Natural killer cell (primary cell): ENCODE measurements around the gene TOGARAM1. TPM values are rescaled to one million over a fixed set of nuclear protein-coding genes. Genes with fewer than 3 reads are reported as not detected.

Experiments used
- ATAC-seq, 3 donors: fragments of 150-1000 bp in 2 of 3; fragments of 200-7000 bp in 1 of 3; cut with Tn5 transposase; 1 replicate in 1 of 3; 2 replicates in 2 of 3; pipeline ENCODE4 v1.10.0; 2021; ENCODE audit warnings: mild to moderate bottlenecking in 2 of 3, moderate library complexity in 2 of 3
- DNase-seq, 2 donors: peaks; one replicate each; pipeline versions ENCODE4 v3.0.0 to v3.0.0-alpha.2; 2013 to 2021; ENCODE audit warnings: mixed read lengths in 1 of 2
- H3K27ac ChIP-seq: one replicate; pipeline ENCODE4 v1.5.1; 2013; ENCODE audit warnings: mild to moderate bottlenecking, low read length
- H3K27me3 ChIP-seq: one replicate; pipeline ENCODE4 v1.6.1; 2013; ENCODE audit warnings: low read length; ENCODE audit not compliant: control insufficient read depth, insufficient read depth
- H3K36me3 ChIP-seq: one replicate; pipeline ENCODE4 v1.6.1; 2013; ENCODE audit warnings: low read length; ENCODE audit not compliant: control insufficient read depth, insufficient read depth
- H3K4me1 ChIP-seq: one replicate; pipeline ENCODE4 v1.6.1; 2013; ENCODE audit warnings: low read length; ENCODE audit not compliant: control insufficient read depth, insufficient read depth
- H3K4me3 ChIP-seq: one replicate; pipeline ENCODE4 v1.5.1; 2013; ENCODE audit warnings: low read length
- H3K9me3 ChIP-seq: one replicate; pipeline ENCODE4 v1.6.1; 2013; ENCODE audit warnings: low read length; ENCODE audit not compliant: control insufficient read depth, insufficient read depth
- H3K27ac Mint-ChIP-seq, 2 donors: one replicate each; pipeline ENCODE4 v1.8.0; 2022; ENCODE audit warnings: mild to moderate bottlenecking in 2 of 2, mixed read lengths in 2 of 2, moderate library complexity in 1 of 2
- H3K27me3 Mint-ChIP-seq, 2 donors: one replicate each; pipeline ENCODE4 v1.8.0; 2022; ENCODE audit warnings: low read depth in 2 of 2, mixed read lengths in 2 of 2
- H3K36me3 Mint-ChIP-seq: one replicate; pipeline ENCODE4 v1.8.0; 2022; ENCODE audit warnings: mixed read lengths
- H3K4me1 Mint-ChIP-seq, 2 donors: one replicate each; pipeline ENCODE4 v1.8.0; 2022; ENCODE audit warnings: mixed read lengths in 2 of 2
- H3K4me3 Mint-ChIP-seq: one replicate; pipeline ENCODE4 v1.8.0; 2022; ENCODE audit warnings: mild to moderate bottlenecking, moderate library complexity, mixed read lengths
- H3K9me3 Mint-ChIP-seq, 2 donors: one replicate each; pipeline ENCODE4 v1.8.0; 2022; ENCODE audit warnings: mixed read lengths in 2 of 2
- WGBS: methylation state at CpG from one replicate; pipeline ENCODE4 v1.1.7; 2013; ENCODE audit warnings: missing lambda C conversion rate; ENCODE audit not compliant: insufficient coverage; 5-methylcytosine and 5-hydroxymethylcytosine counted together
- intact Hi-C: fragments of 100-400 bp; cut with micrococcal nuclease; formaldehyde crosslinking; loops from one replicate; pipeline ENCODE4 v1.14.2; 2022
- total RNA-seq, 4 donors: library from RNA; stranded (reverse); fragments of 120-200 nt in 1 of 4; gene quantifications; one replicate each; pipeline versions ENCODE4 v1.2.3 to v1.2.4, GENCODE V29; 2013 to 2022
- TF ChIP-seq, protein P1 (sequence below): fragments of 200-600 bp; IDR thresholded peaks from one replicate; pipeline ENCODE4 v1.8.0; 2022; ENCODE audit warnings: antibody characterized with exemption

TOGARAM1 gene
- total RNA-seq, 3 donors from 2014 or later (not counting 1 experiment from before 2014, with no cell fraction given), result 17.4 to 21.4 (median 19.6) TPM

DNA sequence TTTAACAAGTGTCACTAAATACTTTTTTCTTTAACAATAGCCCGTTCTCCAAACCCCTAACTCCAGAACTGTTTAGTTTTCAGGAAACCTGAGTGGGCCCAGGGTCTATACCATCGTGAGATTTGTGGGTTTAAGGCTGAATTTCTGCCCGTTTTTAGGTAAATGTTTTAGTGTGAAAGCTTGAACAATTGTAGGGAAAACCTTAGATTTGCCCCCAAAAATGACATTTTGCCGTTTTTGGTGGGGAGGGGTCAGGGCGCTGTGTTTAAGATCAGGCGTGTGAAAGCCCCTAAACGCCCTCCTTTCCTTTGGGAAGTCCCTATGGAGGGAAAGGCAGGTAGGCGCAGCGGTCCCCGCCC is 121.6 kb downstream of the TOGARAM1 start:
- intact Hi-C loops, result no loop called here
- peak overlapping the region; percentile 89 to 96 for H3K27ac Mint-ChIP-seq
- DNase-seq (no peak), ATAC-seq (no peak)
- peaks cover 12% of the 10 kb centered on the region for H3K4me1 ChIP-seq
- no peaks in the 10 kb centered on the region for H3K36me3 ChIP-seq
- H3K4me3 Mint-ChIP-seq, result peak overlapping the region; percentile 71
- H3K36me3 Mint-ChIP-seq, result no peaks in the 10 kb centered on the region
- no peaks in the 10 kb centered on the region for H3K9me3 Mint-ChIP-seq
- TF ChIP-seq, protein P1, sequence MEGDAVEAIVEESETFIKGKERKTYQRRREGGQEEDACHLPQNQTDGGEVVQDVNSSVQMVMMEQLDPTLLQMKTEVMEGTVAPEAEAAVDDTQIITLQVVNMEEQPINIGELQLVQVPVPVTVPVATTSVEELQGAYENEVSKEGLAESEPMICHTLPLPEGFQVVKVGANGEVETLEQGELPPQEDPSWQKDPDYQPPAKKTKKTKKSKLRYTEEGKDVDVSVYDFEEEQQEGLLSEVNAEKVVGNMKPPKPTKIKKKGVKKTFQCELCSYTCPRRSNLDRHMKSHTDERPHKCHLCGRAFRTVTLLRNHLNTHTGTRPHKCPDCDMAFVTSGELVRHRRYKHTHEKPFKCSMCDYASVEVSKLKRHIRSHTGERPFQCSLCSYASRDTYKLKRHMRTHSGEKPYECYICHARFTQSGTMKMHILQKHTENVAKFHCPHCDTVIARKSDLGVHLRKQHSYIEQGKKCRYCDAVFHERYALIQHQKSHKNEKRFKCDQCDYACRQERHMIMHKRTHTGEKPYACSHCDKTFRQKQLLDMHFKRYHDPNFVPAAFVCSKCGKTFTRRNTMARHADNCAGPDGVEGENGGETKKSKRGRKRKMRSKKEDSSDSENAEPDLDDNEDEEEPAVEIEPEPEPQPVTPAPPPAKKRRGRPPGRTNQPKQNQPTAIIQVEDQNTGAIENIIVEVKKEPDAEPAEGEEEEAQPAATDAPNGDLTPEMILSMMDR, result no peak
- peak overlapping the region; percentile 82 for H3K4me3 ChIP-seq
- no peaks in the 10 kb centered on the region for H3K27me3 ChIP-seq
- no peaks in the 10 kb centered on the region for H3K9me3 ChIP-seq
- no peaks in the 10 kb centered on the region for H3K27me3 Mint-ChIP-seq
- WGBS, result 0% methylated on average over 9 of the region's 10 CpGs
- peaks cover 41 to 47% of the 10 kb centered on the region in 2 donors for H3K4me1 Mint-ChIP-seq
- peak overlapping the region; percentile 61 for H3K27ac ChIP-seq

DNA sequence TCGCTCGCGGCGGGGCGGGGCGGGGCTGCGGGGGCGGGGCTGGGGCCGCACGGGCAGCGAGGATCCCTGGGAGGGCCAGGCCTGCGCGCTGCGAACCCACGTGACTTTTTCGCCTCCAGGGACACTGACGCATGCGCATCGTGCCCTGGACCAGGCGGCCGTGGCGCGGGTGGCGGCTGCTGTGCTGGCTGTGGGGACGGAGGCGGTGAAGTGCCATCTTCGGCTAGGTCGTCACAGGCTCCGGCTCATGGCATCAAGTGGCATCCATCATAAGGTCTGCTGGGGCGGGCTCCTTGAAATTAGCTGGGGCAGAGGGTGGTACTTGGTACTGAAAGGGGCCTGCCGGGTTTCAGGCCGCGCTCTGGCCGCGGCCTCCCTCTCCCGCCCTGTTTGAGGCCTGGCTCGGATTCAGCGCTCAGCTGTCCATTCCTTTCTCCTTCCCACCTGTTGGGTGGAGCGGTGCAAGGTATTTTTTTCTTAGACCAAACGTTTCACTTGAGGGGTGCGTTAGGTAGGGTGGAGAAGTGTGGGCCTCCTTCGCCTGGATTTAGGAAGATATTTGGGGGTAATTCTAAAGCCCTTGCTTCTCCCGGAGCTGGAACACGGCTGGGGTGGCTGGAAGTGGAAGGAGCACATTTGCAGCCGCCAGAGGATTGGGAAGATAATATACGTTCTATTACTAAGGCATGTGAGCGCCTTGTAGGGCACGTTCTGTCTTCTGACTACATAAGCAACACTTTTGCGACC is 122.2 kb downstream of the TOGARAM1 start, which contains the start of gene PRPF39:
PRPF39 (plus strand) TSS at position 141 of the 747 bp plus-strand sequence. CDS start 11,124 bp downstream, outside the sequence.
- intact Hi-C loops, result loop anchor here (1.0 to 2.0 kb wide), 3 partner anchors 50 to 187 kb away; partner anchors contain the start of genes FKBP3 and MIS18BP1
- H3K27ac Mint-ChIP-seq, result peak within 1 kb of the TSS; percentile 89 to 96
- H3K4me1 ChIP-seq, result peaks cover 12% of the 10 kb centered on the region
- peak; percentile 94 to 99 for DNase-seq
- no peaks in the 10 kb centered on the region for H3K27me3 Mint-ChIP-seq
- H3K27ac ChIP-seq, result peak within 1 kb of the TSS; percentile 69
- peak; percentile 92 to 98 (median 95) for ATAC-seq
- H3K36me3 Mint-ChIP-seq, result no peaks in the 10 kb centered on the region
- no peaks in the 10 kb centered on the region for H3K27me3 ChIP-seq
- H3K4me3 Mint-ChIP-seq, result peak within 1 kb of the TSS; percentile 95
- peak within 1 kb of the TSS; percentile 82 for H3K4me3 ChIP-seq
- no peaks in the 10 kb centered on the region for H3K9me3 Mint-ChIP-seq
- TF ChIP-seq, protein P1, result no peak
- H3K9me3 ChIP-seq, result no peaks in the 10 kb centered on the region
- H3K4me1 Mint-ChIP-seq, result peaks cover 43 to 47% of the 10 kb centered on the region in 2 donors
- WGBS, result 0% methylated on average over 46 of the region's 49 CpGs
- no peaks in the 10 kb centered on the region for H3K36me3 ChIP-seq

DNA sequence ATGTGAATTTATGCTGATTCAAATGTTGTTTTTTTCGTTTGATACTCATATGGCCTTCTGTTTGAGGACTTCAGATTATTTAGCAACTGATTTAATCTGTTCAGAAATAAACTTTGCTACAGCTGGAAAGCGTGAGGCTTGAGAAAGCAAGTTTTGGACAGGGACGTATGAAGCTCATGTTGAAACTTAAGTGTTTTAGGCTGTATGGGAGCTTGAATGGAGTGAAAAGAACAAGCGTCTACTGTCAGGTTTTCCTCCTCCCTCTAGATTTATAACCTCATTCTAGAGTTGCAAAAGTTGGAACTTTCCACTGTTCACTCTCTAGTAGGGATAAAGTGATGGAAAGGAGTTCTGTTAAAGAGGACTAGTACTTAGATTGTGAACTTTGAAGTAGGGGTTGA is 123.0 kb downstream of the TOGARAM1 start:
- no peaks in the 10 kb centered on the region for H3K9me3 Mint-ChIP-seq
- no peaks in the 10 kb centered on the region for H3K9me3 ChIP-seq
- WGBS, result 5% methylated on average over 3 of the region's 4 CpGs
- DNase-seq (peak in 1 of 2 donors; percentile 29), ATAC-seq (no peak)
- H3K4me1 ChIP-seq, result peaks cover 12% of the 10 kb centered on the region
- H3K36me3 ChIP-seq, result no peaks in the 10 kb centered on the region
- H3K27me3 ChIP-seq, result no peaks in the 10 kb centered on the region
- H3K27ac ChIP-seq, result peak overlapping the region; percentile 69
- H3K27me3 Mint-ChIP-seq, result no peaks in the 10 kb centered on the region
- no peaks in the 10 kb centered on the region for H3K36me3 Mint-ChIP-seq
- TF ChIP-seq, protein P1, result no peak
- H3K4me1 Mint-ChIP-seq, result peaks cover 50 to 51% of the 10 kb centered on the region in 2 donors
- peak overlapping the region; percentile 95 for H3K4me3 Mint-ChIP-seq
- H3K4me3 ChIP-seq, result peak overlapping the region; percentile 82
- intact Hi-C loops, result loop anchor here (1.0 to 2.0 kb wide), 3 partner anchors 49 to 188 kb away; partner anchors contain the start of genes FKBP3 and MIS18BP1
- peak overlapping the region; percentile 89 to 96 for H3K27ac Mint-ChIP-seq
